BE2C (cell line): Measurements from ENCODE around the gene CCDC57.
A peak's percentile ranks its signal among the peaks of the same experiment; 100 is the strongest.

Experiments
- DNase-seq: peaks from one replicate; pipeline ENCODE4 v3.0.0-alpha.2; 2020
- H3K27me3 ChIP-seq: fragments of 250-450 bp; sonication (Bioruptor Pico); 2 replicates; pipeline ENCODE4 v1.5.1; 2020; ENCODE audit warnings: mild to moderate bottlenecking
- H3K36me3 ChIP-seq: fragments of 250-450 bp; sonication (Bioruptor Pico); 2 replicates; pipeline ENCODE4 v1.5.1; 2020; ENCODE audit warnings: mild to moderate bottlenecking
- H3K4me1 ChIP-seq: fragments of 250-450 bp; sonication (Bioruptor Pico); 2 replicates; pipeline ENCODE4 v1.5.1; 2020
- H3K4me3 ChIP-seq: 2 replicates; pipeline ENCODE4 v1.5.1; 2011; ENCODE audit warnings: low read depth, low read length
- H3K9me3 ChIP-seq: fragments of 250-450 bp; sonication (Bioruptor Pico); 2 replicates; pipeline ENCODE4 v1.5.1; 2020
- CTCF ChIP-seq: IDR thresholded peaks from 2 replicates; pipeline ENCODE4 v1.5.1; 2012; ENCODE audit warnings: mild to moderate bottlenecking, low read depth, low read length

The CCDC57 gene

GRCh38 chr17:82052638-82053059, 160.0 kb downstream of the CCDC57 start:
- Histone ChIP-seq H3K36me3 (peaks cover 44% of the 10 kb centered on the region), H3K27me3 (0 out of 2 replicates have a peak, but pooled peaks cover 3% of the 10 kb centered on the region), H3K9me3 (no peaks in the 10 kb centered on the region), H3K4me1 (no peaks in the 10 kb centered on the region), H3K4me3 (peak overlapping the region; percentile 86)
- no peak for DNase-seq
- TF ChIP-seq CTCF: no peak

- 0 out of 2 replicates have a peak, but pooled peaks cover 3% of the 10 kb centered on the region for H3K27me3 ChIP-seq
- peak; percentile 84 for DNase-seq
- no peaks in the 10 kb centered on the region for H3K4me1 ChIP-seq
- H3K36me3 ChIP-seq: peaks cover 37% of the 10 kb centered on the region
- H3K9me3 ChIP-seq: no peaks in the 10 kb centered on the region
- H3K4me3 ChIP-seq: peak within 1 kb of the TSS; percentile 86
- TF ChIP-seq CTCF: no peak
Measured at GRCh38 chr17:82051776-82052637, 160.6 kb downstream of the CCDC57 start, which contains the start of the genes GPS1 and RFNG. Gene GPS1, plus strand, starts transcription at chr17:82051898. Its CDS starts 34 bp downstream, at chr17:82051932. Gene RFNG, minus strand, starts transcription at chr17:82051811. Its CDS starts 45 bp downstream, at chr17:82051766.
